Cardiac muscle cell (in vitro differentiated cells and primary cell): Measurements from ENCODE around the gene CTBS. TPM values are rescaled to one million over a fixed set of nuclear protein-coding genes. Genes with fewer than 3 reads are reported as not detected.

Source experiments
- DNase-seq, 2 donors: peaks; one replicate each; pipeline versions ENCODE4 v3.0.0 to v3.0.0-alpha.2; 2010 to 2017; ENCODE audit warnings: low read depth in 1 of 2, low spot score in 1 of 2
- H3K27ac ChIP-seq: fragments of 200-600 bp; sonication (generic); 2 replicates; pipeline ENCODE4 v1.5.1; 2016
- H3K27me3 ChIP-seq: fragments of 200-600 bp; sonication (generic); 2 replicates; pipeline ENCODE4 v1.6.0; 2016; ENCODE audit warnings: control low read depth
- H3K36me3 ChIP-seq: fragments of 200-600 bp; sonication (generic); 2 replicates; pipeline ENCODE4 v1.5.1; 2016; ENCODE audit warnings: control low read depth
- H3K4me1 ChIP-seq: fragments of 200-600 bp; sonication (generic); 2 replicates; pipeline ENCODE4 v1.8.1; 2017; ENCODE audit warnings: low read depth, mild to moderate bottlenecking, mixed run types
- H3K4me3 ChIP-seq: fragments of 200-600 bp; sonication (generic); 2 replicates; pipeline ENCODE4 v1.5.1; 2016; ENCODE audit warnings: mild to moderate bottlenecking
- H3K9me3 ChIP-seq: fragments of 200-600 bp; sonication (generic); 2 replicates; pipeline ENCODE4 v1.5.1; 2017; ENCODE audit warnings: low read depth, mild to moderate bottlenecking, control low read depth
- CTCF ChIP-seq: IDR thresholded peaks from 2 replicates; pipeline ENCODE4 v1.5.1; 2012; ENCODE audit warnings: low read depth, mild to moderate bottlenecking, low read length
- polyA plus RNA-seq: library from polyadenylated mRNA; unstranded; fragments of >200 nt; fragmentation: Nextera tagmentation; extraction: Ambion mirVana; gene quantifications from 2 replicates; pipeline ENCODE4 v1.2.1, GENCODE V29; 2016
- total RNA-seq: library from RNA; depleted of rRNA; stranded (reverse); fragments of >200 nt; gene quantifications from 2 replicates; pipeline ENCODE4 v1.2.3, GENCODE V29; 2016

Gene CTBS
- total and polyA plus RNA-seq, 2 experiments from 2014 or later, result 5.2 to 10.2 TPM

- no peak for TF ChIP-seq CTCF
- Histone ChIP-seq H3K4me3 (no peak overlapping the region), H3K36me3 (no peaks in the 10 kb centered on the region), H3K27me3 (no peaks in the 10 kb centered on the region), H3K27ac (no peak overlapping the region), H3K9me3 (no peaks in the 10 kb centered on the region), H3K4me1 (no peaks in the 10 kb centered on the region)
- no peak for DNase-seq
Observed at GRCh38 chr1:84540759-84541158, 33.5 kb downstream of the CTBS start.

DNA sequence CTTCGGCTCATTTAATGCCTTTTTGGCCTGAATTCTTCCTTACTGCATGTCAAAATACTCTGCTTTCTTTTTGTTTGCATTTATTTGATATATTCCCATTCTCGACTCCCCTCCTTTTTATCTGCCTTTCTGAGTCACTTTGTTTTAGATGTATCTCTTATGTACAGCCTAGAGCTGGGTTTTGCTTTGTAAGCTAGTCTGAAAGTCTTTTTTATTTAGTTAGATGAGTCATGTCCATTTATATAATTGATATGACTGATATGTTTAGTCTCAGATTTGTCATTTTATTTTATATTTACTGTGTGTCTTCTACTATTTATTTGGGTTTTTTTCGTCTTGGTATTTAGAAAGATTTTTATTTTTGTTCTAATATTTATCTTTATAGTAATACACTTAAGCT lies 34.3 kb downstream of the CTBS start:
- Histone ChIP-seq H3K36me3 (no peaks in the 10 kb centered on the region), H3K4me1 (no peaks in the 10 kb centered on the region), H3K9me3 (no peaks in the 10 kb centered on the region), H3K4me3 (no peak overlapping the region), H3K27ac (no peak overlapping the region), H3K27me3 (no peaks in the 10 kb centered on the region)
- no peak for TF ChIP-seq CTCF
- DNase-seq, result no peak

DNA sequence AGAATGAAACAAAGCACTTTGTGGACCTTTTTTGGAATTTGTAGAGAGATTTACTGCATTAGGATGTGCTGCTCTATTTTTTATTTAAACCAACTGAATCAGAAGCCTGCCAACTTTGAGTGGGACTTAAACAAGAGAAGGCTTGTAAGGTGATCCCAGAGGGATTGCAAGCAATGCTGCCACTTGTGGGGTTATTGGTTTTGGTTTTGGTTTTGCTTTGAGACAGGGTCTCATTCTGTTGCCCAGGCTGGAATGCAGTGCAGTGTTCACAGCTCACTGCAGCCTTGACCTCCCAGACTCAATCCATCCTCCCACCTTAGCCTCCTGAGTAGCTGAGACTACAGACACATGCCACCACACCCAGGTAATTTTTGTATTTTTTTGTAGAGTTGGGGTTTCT lies 35.6 kb downstream of the CTBS start:
- Histone ChIP-seq H3K27me3 (no peaks in the 10 kb centered on the region), H3K27ac (no peak overlapping the region), H3K4me3 (no peak overlapping the region), H3K9me3 (no peaks in the 10 kb centered on the region), H3K36me3 (no peaks in the 10 kb centered on the region), H3K4me1 (no peaks in the 10 kb centered on the region)
- DNase-seq, result no peak
- no peak for TF ChIP-seq CTCF

GRCh38 chr1:84525779-84526178 lies 48.5 kb downstream of the CTBS start:
- Histone ChIP-seq H3K36me3 (no peaks in the 10 kb centered on the region), H3K4me1 (no peaks in the 10 kb centered on the region), H3K27ac (no peak overlapping the region), H3K9me3 (no peaks in the 10 kb centered on the region), H3K27me3 (no peaks in the 10 kb centered on the region), H3K4me3 (no peak overlapping the region)
- TF ChIP-seq CTCF, result no peak
- DNase-seq, result no peak

DNA sequence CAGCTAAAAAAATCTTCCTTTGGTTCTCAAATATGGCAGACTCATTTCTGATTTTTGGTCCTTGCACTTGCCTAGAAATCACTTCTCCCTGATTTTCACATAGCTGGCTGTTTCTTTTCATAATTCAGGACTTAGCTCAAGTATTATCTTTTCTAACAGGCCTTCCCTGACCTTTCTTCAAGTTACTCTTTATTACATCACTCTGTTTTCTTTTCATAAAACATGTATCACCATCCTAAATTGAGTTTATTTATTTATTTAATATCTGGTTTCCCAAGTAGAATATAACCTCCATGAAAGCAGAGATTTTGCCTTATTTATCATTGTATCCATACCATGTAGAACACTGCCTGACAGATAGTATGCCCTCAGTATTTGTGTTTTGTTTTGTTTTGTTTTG lies 49.6 kb downstream of the CTBS start:
- no peak overlapping the region for H3K4me3 ChIP-seq
- TF ChIP-seq CTCF, result no peak

GRCh38 chr1:84510668-84511067 lies 63.6 kb downstream of the CTBS start:
- no peak for TF ChIP-seq CTCF
- H3K36me3 ChIP-seq, result no peaks in the 10 kb centered on the region
- H3K9me3 ChIP-seq, result no peaks in the 10 kb centered on the region
- H3K4me1 ChIP-seq, result no peaks in the 10 kb centered on the region
- H3K27ac ChIP-seq, result no peak overlapping the region
- no peaks in the 10 kb centered on the region for H3K27me3 ChIP-seq
- no peak for DNase-seq
- no peak overlapping the region for H3K4me3 ChIP-seq

More for the DNA sequence above, 49.6 kb downstream of the CTBS start:
- Histone ChIP-seq H3K4me1 (no peaks in the 10 kb centered on the region), H3K27ac (no peak overlapping the region), H3K27me3 (no peaks in the 10 kb centered on the region), H3K36me3 (no peaks in the 10 kb centered on the region), H3K9me3 (no peaks in the 10 kb centered on the region)
- DNase-seq, result no peak
